Pons (tissue), 1 donor: Measurements from ENCODE around the gene SORL1.
"Not testable (repeated sequence)": the region's sequence is repeated elsewhere in the genome, so short reads cannot be mapped to it uniquely, and the experiment has no call there.

ENCODE experiments used
- DNase-seq: peaks from one replicate; pipeline ENCODE4 v3.0.0-alpha.2; 2016; ENCODE audit warnings: low spot score

SORL1 gene

DNA sequence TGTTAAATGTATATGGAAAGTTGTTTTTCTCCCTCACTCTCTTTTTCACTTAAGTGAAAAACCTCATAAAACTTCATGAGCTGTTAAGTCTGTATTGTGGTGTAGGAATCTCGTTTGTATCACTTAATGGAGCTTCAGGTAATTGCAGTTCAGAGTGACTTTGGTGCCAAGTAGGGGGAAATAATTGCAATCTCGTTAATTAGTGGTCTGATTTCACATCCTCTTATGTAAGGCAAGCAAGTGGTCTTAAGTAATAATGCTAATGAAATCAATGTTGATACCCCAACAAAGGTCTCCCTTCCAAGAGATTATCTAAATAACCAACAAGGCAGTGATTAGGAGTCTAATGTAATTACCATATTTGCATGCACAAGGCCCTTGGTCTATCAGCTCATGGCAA, 174.9 kb downstream of the SORL1 start:
- no peak for DNase-seq

DNA sequence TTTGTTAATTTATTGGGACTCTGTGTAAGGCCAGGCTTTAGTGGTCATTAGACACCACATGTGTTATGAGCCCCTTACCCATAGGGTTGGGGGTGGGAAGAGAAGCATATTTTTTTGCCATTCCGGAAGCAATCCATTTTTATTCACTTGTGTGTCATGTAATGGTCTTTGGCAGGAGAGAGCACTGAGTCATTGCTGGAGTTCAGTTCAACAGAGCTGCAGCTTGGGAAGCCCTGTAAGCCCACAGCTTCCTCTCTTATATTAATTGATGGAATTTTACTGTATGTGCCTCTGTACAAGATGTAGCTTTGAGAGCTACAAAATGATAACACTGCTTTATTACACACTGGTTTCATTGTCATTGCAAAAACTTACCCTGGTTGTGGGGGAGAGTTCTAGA, 177.9 kb downstream of the SORL1 start:
- DNase-seq: no peak

DNA sequence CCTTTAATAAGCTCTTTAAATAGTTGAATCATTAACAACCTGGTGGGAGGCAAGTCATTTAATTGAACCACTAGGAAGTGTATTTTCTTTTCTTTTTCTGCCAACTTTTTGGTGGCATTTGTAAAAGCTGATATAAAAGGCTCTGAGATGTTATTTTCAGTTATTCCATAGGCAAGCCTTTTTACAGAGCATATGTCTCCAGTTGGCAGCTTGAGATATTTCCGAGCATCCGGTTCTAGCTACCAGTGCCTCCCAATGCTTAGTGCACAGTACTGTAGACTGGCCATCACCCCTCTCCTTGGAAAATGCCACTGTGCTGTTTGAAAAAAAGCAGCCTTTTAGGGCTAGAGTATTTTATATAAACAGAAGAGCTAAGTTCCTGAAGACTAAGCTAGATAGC, 179.3 kb downstream of the SORL1 start:
- DNase-seq: no peak

DNA sequence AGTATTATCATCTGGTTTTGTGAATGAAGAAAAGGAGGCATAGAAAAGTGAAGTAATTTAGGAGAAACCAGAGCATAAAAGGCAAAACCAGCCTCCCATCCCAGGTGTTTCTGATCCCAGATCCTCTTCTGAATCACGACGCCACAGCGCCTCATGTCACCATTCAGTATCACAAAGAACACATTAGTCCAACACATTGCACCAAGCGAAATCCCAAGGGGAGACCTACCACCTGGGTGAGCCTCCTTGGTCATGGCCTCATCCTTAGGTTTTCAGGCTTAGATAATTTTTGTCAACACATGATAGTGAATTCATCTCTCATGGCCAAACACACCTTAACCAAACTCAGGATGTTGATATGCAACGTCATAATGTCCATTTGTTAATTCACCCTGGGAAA, 182.2 kb downstream of the SORL1 start:
- no peak for DNase-seq

DNA sequence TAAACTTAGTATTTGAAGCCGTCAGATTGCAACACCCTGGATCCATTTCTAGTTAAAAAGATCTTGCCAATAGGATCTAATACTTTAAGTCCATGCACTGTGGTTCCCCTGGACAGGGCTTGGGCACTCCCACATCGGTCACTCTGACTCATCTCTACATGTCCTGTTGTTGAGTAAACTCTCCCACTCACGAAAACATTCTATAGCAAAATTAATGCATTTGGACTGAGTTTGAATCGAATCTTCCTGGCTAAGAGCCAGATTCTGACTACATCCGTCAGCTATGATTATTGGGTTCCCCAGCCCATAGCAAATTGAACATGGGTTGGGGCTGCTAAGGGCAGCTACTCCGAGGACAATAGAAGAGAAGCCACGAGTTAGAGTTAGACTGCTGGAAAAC, 182.8 kb downstream of the SORL1 start:
- no peak for DNase-seq

DNA sequence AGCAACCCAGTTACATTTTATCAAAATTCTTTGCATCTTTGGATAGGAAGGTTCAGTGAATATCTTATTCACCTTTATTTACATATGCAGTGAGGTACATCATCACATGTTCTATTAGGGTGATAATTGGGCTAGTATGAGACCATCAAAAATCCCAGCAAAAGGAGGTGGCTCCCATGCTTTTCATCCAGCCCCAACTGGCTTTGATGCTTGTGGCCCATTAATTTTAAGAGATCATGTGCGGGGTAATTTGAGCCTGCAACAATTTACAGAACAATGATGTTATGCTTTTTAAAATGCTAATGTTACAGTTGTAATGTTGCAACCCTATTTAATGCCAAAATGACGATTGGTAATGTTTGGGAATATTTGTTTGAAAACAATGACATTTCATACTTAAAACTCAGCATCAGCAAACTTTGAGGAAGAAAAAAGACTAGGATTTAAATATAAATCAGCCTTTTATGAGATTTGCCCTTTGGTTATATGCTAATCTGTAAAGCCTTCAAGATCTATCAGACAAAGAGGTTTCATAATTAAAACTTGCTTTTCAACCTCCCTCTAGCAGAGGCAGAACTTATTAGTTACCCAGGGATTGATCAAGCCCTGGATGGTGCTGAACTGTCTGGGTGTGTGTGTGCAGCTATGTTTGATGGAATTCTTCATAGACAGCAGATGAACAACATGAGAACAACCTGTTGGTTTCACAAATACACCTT, 184.1 kb downstream of the SORL1 start:
- DNase-seq: no peak

DNA sequence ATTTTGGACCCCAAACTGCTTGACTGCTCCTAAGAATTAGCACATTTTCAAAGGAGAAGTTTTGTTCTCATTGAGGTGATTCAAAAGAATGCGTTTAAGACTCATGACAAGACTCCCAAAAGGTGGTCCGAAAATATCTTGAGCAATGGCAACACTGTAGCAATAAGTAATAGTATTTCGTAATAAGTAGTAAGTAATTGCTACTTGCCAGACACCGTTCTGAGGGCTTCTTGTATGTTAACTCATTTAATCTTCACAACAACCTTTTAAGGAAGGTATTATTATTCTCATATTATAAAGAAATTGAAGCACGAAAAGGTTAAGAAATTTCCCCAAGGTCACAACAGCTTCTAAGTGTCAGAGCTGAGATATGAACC, 184.7 kb downstream of the SORL1 start:
- no peak for DNase-seq

DNA sequence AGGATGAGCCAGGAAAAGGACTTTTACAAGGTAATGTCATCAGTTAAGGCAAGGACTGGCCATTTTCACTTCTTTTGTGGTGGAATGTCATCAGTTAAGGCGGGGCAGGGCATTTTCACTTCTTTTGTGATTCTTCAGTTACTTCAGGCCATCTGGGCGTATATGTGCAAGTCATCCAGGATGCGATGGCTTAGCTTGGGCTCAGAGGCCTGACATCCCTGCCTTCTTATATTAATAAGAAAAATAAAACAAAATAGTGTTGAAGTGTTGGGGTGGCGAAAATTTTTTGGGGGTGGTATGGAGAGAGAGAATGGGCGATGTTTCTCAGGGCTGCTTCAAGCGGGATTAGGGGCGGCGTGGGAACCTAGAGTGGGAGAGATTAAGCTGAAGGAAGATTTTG, 185.5 kb downstream of the SORL1 start:
- not testable (repeated sequence) for DNase-seq

DNA sequence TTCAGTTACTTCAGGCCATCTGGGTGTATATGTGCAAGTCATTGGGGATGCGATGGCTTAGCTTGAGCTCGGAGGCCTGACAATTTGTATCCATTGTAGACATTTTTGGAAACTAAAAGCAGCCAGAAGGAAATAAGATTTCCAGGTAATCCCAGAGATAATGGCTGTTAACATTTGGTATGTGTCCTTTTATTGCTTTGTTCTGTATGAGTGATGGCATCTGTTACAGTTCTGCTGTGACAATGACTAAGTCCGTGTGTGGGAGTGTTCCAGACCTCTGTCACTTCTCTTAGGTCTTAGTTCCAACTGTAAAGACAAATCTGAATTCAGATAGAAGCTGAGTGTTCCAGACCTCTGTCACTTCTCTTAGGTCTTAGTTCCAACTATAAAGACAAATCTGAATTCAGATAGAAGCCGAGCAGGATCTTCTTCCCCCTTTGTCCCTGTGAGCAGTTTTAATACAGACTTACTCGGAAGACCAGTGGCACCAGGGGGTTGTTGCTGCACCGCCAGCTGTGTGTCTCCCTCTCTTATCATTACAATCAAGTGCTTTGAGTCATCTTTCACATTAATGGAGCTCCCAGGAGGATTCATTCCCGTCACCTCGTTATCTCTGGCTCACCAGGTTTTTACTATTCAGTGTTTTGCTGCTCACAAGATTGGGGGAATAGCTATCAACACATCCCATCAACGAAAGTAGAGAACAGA, 191.5 kb downstream of the SORL1 start:
- DNase-seq: no peak

DNA sequence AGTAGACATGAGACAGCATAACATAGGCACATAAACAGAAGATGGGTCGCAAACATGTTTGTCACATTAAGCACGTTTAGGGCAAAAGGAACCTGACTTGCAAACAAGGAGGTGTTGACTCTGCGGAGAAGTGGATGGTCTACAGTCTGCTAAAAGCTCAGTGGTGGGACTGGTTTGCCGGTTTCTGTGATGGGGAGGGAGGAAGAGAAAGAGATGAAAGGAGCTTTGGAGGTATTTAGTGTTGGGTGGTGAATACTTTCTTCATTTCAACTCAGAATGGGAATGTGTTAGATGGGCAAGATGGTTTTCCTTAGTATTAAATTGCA, 192.0 kb downstream of the SORL1 start:
- no peak for DNase-seq

DNA sequence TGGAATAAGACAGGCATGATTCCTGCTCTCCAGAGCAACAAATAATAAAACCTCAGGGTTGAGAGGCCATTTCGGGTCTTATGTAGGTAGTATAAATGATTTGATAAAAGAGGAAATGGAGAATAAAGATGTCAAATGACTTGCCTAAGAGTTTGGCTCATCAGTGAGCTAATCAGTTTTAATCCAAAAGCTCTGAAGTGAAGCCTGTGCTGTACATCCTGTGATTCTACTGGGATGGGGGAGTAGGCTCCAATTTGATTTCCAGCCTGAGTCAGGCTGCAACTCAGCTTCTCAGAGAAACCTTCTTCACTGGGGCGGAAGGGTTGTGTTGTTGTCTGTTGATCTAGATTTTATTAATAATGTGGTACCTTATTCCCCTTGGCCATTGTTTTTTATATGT, 192.9 kb downstream of the SORL1 start:
- DNase-seq: no peak

DNA sequence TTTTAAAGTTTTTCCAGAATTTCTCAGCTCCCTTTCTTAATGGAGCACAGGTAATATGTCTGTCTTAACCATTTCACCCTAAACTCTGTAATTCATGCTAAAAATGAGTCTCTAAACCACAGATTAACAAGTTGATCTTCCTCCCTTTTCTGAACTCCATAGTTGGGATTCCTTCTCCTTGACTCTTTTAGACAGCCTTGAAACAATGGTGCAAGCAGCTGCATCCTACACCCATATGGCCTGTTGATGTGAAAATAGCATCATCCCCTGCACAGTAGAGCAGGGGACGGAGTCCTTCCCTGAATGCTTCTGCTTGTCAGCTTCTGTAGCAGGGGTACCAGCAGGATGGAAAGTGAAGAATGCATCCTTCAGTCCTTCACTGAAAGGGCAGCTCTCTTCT, 193.5 kb downstream of the SORL1 start:
- no peak for DNase-seq

DNA sequence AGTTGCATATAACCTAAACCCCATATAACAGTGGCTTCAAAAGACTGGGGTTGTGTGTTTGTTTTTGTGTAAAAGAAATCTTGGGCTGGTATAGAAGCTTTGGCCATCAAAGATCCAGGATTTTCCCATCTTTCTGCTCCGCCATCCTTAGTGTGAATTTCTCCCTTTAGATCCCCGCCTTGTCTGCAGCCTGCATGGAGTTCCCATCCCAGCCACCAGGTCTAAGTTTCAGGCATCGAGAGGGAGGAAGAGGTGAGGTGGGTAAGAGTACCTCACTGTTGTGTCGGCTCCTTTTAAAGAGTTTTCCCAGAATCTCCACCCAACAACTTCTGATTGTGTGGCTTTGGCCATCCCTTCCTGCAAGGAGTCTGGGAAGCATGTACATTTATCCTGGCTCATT, 196.2 kb downstream of the SORL1 start:
- no peak for DNase-seq

DNA sequence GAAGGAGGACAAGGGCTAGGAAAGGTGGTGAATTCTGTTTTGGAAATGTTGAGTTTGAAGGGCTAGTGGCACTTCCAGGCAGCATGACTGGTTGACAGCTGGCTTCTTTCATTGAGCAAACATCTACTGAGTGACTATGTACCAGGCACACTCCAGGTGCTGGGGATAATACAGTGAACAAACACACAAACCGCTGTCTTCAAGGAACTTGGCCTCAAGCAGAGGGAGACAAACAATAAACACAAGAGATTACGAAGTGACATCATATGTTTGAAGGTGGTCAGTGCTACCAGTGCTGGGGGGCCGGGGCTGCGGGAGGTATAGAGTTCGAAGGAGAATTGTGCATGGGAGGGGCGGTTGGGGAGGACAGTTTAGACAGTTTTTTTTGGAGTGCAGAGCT, 197.7 kb downstream of the SORL1 start:
- no peak for DNase-seq

DNA sequence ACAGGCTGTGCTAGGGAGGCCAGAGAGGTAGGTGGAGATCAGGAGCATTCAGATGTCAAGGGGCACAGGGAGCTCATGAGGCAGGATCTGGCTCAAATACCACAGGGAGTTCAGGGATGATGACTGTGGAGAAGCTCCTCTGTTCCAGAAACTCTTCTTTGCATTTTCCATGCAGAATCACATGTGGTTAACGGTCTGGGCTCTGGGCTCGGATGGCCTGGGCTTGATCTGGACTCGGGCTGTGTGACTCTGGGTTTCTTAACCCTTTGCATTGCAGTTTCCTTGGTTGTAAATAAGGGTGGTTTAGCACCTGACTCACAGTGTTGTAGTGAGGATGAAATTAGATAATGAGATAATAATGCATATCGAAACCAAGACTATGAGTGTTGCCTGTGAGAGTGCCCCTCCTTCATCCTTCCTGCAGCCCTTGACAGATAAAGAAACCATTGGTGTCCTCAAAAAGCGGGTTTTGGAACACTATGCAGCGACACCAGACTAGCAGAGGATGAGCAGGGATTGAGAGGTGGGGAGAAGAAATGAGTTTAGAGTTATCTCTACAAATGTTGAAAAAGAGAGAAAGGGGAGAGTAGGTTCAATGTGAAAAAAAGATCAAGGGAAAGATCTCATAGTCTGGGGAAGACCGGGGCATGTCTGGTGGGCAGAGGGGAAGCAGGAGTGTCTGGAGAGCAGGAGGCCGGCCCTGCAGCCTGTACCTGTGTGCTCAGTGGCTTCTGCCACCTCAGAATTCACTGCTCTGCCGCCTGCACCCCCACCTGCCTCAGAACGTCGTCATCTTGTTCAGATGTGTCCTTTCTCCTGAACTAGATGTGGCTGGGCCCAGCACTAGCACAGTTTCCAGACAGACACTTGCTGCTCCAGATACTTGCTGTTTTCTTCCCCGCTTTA, 198.5 kb downstream of the SORL1 start:
- no peak for DNase-seq

DNA sequence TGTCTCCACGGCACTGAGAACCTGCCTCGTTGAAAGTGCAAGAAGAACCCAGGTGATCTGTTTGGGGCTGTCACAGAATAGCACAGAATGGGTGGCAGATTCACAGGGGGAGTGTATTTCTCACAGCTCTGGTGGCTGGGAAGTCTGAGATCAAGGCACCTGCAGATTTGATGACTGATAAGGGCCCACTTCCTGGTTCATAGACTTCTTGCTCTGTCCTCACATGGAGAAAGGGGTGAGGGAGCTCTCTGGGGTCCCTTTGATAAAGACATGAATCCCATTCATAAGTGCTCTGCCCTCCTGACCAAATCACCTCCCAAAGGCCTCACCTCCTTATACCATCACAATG, 199.1 kb downstream of the SORL1 start:
- DNase-seq: no peak

DNA sequence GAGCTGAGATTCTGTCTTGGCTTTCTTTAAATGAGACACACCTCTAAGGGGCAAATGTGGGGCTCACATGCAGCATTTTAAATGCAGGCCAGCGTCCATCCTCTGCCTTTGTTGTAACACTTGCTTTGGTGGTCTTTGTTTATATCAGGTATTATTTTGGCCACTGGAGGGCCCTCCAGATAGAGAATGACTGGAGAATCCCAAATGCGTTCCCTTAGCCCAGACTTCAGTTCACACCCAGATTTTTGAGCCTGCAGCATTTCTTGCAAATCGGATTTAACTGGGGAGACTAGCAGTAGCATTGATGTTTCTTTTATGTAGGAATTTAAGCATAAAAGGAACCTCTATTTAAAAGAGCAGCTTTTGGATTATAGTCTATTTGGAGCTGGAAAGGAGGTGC, 200.9 kb downstream of the SORL1 start:
- DNase-seq: peak; percentile 49

DNA sequence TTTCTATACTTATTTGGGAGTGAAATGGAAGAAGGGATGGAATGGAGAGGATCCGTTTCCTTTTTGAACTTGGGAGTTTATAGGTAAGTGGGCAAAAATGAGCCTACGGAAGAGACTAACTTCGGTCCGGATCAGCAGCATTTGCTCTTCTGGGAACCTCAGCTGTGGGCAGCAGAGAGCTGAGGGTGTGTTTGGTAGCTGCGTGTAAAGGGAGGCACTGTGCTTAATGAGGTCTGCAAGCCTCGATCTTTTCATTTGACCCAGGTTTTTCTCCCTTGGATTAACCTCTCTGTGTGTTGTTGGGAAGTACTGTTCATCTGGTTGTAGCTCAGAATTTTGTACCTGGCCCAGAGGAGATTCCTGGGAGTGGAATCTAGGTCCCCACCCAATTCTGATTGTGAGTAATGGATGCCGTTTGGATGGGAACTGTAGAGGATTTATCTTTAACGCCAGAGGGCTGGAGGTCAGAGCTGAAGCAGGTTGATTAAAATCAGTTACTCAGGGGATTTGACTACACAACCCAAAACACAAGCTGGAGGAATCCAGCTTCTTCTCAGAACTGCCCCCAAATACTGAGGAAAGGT, 202.2 kb downstream of the SORL1 start:
- DNase-seq: no peak

DNA sequence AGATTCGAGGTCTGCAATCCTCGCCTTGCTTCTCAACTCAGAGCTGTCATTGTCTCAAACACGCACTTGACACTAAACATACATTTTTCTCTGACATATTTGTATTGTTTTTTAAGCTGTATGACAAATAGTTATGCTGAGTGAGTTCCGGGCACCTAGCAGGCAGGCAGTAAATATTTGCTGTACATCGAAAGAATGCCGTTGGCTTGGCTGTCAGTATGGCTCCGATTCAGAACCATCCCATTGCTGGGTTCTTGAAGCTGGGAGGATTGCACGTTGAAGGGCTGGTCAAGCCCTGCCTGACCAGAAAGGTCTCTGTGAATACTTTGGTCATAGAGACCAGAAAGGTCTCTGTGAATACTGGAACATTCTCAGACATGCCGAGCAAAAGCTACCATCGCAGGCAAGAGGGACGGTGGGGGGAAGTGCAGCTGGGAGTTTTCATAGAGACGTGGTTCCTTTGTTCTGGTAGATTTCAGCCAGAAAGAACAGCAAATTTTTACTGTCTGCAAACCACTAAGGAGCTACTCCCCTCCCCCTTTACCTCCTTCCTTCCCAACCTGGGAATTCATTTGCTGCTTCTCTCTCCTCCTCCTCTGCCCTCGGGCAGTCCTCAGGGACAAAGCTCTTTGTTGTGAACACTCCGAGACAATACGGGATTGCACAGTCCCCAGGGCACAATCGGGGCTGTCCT, 202.9 kb downstream of the SORL1 start:
- peak; percentile 60 for DNase-seq

DNA sequence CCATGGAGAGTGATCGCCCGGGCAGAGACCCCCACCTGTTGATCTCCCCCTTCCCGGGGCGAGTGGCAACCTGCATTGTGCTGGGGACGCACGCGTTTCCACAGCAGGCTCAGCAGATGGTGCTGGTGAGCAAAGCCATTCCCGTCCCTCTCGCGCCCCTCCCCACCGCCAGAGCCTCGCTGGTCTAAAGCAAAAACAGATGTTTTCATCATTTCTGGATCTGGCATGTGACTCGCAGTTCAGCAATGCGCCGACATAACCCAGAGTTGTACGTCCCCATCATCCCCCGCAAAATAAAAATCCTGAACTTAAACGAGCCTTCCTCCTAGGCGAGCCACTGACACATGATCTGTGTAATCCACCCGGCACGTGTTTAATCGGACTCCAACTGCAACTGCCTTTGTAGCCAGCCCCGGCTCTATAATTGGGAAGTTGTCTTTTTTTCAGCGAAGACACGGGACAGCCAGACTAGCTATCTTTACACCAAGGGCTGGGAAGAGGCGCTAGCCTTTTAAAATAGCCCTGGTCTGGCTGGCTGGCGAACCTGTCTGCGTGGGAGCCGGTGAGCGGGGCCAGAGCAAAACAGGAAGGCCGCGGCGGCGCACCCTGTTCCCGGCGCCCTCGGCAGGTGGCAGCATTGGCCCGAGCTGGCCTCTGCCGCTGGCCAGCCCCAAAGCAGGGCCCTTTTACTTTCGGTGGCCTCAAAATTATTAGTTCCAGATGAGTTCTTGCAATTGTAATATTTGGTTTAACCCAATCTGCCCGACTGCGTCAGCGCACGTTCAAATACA, 203.6 kb downstream of the SORL1 start:
- peak; percentile 93 for DNase-seq

DNA sequence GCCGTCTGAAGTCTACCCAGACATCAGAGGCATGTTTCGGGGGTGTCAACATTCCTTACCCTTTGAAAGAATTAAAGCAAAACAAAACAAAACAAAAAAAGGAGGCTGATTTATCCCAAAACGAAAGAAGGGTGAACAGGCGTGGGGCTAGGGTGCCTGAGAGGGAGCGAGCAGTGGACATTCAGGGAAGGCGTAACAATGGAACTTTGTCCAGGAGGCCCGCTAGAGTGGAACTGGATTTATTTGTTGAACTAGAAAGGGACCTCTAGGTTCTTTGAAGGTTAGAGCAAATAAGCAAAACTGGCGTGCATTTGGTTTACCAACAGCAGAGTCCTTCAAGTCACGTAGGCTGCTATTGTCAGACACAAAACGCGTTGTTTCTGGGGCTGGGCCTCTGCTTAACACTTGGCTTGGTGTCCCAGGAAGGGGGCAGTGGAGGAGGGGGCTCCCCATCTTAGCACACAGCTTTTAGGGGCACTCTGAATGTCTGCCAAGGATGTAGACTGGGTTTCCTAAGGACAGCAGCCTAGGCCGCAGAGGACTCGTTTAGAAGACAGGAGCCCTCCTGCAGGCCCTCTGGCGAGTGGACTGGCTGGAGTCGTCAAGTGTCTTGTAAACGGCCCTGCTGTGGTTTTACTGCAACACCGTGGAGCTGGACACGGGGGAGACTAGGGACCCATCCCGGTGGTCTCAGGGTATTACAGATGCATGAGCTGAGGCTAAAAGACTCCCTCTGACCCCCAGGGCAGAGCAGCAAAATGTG, 204.4 kb downstream of the SORL1 start:
- no peak for DNase-seq
